ENCODE measurements around the gene ARID1A. TPM values are rescaled to one million over a fixed set of nuclear protein-coding genes. Genes with fewer than 3 reads are reported as not detected.

Gene ARID1A
- total RNA-seq, 1 donor from 2014 or later, result 160 TPM

DNA sequence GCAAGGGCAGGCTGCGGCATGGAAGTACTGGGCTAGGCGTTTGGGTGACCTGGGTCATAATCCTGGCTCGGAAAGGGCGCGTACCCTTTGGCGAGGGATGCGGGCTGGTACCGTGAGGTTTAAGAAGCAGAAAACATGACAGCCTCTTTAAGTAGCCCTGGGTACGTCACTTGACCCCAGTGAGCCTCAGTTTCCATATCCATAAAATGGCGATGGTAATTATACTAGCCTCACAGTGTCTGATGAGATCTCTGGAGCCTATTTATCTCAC is 92.6 kb downstream of the ARID1A start:
- Mint-ChIP-seq H3K27ac (peak overlapping the region; percentile 77), H3K36me3 (peaks cover 3% of the 10 kb centered on the region), H3K9me3 (no peaks in the 10 kb centered on the region), H3K27me3 (ENCODE audit: low read depth) (no peaks in the 10 kb centered on the region), H3K4me3 (peak overlapping the region; percentile 98), H3K4me1 (peaks cover 54% of the 10 kb centered on the region)
- no peak for DNase-seq (ENCODE audit: low spot score in 2 of 2, unreplicated experiment in 2 of 2)
- TF ChIP-seq, protein P1, sequence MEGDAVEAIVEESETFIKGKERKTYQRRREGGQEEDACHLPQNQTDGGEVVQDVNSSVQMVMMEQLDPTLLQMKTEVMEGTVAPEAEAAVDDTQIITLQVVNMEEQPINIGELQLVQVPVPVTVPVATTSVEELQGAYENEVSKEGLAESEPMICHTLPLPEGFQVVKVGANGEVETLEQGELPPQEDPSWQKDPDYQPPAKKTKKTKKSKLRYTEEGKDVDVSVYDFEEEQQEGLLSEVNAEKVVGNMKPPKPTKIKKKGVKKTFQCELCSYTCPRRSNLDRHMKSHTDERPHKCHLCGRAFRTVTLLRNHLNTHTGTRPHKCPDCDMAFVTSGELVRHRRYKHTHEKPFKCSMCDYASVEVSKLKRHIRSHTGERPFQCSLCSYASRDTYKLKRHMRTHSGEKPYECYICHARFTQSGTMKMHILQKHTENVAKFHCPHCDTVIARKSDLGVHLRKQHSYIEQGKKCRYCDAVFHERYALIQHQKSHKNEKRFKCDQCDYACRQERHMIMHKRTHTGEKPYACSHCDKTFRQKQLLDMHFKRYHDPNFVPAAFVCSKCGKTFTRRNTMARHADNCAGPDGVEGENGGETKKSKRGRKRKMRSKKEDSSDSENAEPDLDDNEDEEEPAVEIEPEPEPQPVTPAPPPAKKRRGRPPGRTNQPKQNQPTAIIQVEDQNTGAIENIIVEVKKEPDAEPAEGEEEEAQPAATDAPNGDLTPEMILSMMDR (IDR thresholded peaks at IDR 0.05; ENCODE audit: unreplicated experiment), result no peak

DNA sequence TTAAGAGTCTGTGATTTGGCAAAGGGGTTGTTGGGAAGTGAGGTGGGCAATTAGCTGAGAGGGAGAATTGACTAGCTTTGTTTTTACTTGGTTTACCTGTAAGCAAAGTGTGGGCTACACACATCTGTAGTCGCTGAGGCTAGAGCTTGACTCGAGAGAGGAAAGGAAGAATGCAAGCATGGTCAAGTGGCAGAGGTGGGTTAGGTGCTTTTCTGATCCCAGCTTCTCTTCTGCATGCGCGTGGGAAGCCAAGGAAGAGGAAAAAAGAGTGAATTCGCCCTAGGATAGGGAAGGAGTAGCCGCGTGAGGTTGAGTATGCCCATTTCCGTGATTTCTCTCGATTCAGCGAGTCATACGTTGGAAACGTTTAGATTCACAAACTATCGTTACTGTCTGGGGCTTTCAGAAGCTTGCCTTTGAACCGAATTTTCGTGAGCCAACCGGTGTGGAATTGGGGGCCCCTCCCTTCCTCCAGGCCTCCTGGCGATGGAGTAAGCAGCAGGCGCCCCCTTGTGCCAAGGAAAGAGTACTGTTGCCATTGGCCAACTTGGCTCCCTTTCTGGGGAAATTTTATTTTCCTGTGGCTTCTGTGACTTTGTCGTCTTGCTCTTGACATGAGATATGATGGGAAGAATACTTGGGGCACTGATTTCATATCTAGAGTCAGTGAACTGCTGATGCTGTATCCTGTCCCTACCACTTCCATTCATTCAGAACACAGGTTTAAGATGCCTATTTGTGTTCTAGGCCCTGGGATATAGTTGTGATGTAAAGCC is 93.2 kb downstream of the ARID1A start:
- Mint-ChIP-seq H3K4me3 (peak overlapping the region; percentile 98), H3K27ac (peak overlapping the region; percentile 77)

DNA sequence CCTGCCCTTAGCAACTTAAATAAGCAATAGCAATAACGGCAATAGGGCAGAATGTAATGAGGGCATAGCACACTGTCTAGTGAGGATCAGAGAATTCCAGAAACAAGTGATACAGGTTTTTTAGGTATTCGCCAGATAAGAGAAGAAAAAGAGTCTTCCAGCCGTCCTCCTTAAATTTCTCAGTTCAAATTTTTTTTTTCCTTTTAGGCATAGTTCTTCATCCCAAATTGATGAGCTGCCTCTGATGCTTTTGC is 93.7 kb downstream of the ARID1A start:
- H3K36me3 Mint-ChIP-seq, result peaks cover 7% of the 10 kb centered on the region
- H3K9me3 Mint-ChIP-seq, result no peaks in the 10 kb centered on the region

More for the DNA sequence above, 93.2 kb downstream of the ARID1A start:
- Mint-ChIP-seq H3K36me3 (peaks cover 5% of the 10 kb centered on the region), H3K9me3 (no peaks in the 10 kb centered on the region), H3K27me3 (ENCODE audit: low read depth) (no peaks in the 10 kb centered on the region), H3K4me1 (peaks cover 51% of the 10 kb centered on the region)
- TF ChIP-seq, protein P1 (IDR thresholded peaks at IDR 0.05; ENCODE audit: unreplicated experiment), result peak; percentile 85
- DNase-seq (ENCODE audit: low spot score in 2 of 2, unreplicated experiment in 2 of 2), result peak; percentile 66 to 79

DNA sequence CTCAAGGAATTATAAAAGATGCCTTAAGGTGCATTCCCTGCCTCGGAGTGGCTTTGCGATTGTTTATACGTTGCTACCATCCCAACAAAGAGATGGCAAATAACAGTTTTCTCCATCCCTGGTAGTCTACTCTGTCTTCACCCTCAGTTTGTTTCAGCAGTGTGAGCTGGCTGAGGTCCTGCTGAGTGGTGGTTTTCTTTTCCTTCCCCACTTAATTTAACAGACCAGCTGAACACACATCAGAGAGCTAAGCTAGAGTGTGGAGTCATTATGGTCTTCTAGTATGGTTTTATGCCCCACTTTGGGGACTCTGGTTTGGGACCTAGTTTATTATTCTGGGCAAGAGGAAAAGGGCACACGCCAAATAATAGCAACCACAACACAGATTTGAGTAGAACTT is 94.1 kb downstream of the ARID1A start:
- TF ChIP-seq, protein P1 (IDR thresholded peaks at IDR 0.05; ENCODE audit: unreplicated experiment), result no peak
- Mint-ChIP-seq H3K36me3 (peaks cover 8% of the 10 kb centered on the region), H3K27ac (no peak overlapping the region), H3K4me1 (peaks cover 42% of the 10 kb centered on the region), H3K4me3 (no peak overlapping the region), H3K9me3 (no peaks in the 10 kb centered on the region), H3K27me3 (ENCODE audit: low read depth) (no peaks in the 10 kb centered on the region)
- DNase-seq (ENCODE audit: low spot score in 2 of 2, unreplicated experiment in 2 of 2), result no peak

More for the DNA sequence above, 93.7 kb downstream of the ARID1A start:
- Mint-ChIP-seq H3K27me3 (ENCODE audit: low read depth) (no peaks in the 10 kb centered on the region), H3K4me1 (peaks cover 46% of the 10 kb centered on the region), H3K27ac (peak overlapping the region; percentile 77), H3K4me3 (no peak overlapping the region)
- no peak for DNase-seq (ENCODE audit: low spot score in 2 of 2, unreplicated experiment in 2 of 2)
- TF ChIP-seq, protein P1 (IDR thresholded peaks at IDR 0.05; ENCODE audit: unreplicated experiment), result no peak

DNA sequence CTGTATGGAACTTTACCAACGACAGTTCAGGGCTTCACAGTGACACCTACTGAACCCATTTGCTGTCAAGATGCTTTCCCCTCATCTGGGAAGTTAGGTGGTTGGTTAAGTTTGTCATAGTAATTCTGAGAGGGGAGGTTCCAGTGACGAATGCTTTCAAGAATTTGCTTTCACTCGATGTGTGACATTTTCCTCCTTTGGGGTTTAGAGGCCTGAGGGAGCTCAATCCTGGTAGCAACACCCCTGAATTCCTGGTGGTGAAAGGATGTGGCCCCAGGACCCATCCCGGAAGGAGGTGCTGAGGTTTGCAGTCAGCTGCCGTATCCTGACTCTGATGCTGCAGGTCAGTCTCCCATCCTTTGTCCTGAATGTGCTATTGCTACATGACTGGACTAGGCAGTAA is 94.7 kb downstream of the ARID1A start:
- DNase-seq (ENCODE audit: low spot score in 2 of 2, unreplicated experiment in 2 of 2), result no peak
- Mint-ChIP-seq H3K36me3 (peaks cover 8% of the 10 kb centered on the region), H3K4me1 (peaks cover 36% of the 10 kb centered on the region), H3K9me3 (no peaks in the 10 kb centered on the region), H3K27me3 (ENCODE audit: low read depth) (no peaks in the 10 kb centered on the region), H3K27ac (no peak overlapping the region), H3K4me3 (no peak overlapping the region)
- TF ChIP-seq, protein P1 (IDR thresholded peaks at IDR 0.05; ENCODE audit: unreplicated experiment), result no peak

DNA sequence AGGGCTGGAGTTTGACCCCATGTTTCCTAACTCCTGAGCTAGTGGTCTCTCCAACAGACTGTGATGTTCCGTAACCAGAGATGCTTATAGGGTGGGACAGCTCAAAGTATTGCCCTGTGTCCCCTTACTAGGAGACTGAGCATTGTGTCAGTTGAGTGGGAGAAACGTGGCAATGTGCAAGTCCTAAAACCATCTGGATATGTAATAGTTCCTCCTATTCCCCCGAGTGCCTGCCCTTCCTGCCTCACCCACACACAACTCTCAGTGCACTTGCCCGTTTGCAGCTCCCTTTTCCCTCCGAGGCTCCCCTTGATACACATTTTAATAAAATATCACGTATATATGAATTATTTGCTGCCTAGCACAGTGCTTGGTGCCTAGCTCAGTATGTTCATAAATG is 95.3 kb downstream of the ARID1A start:
- peaks cover 31% of the 10 kb centered on the region for H3K4me1 Mint-ChIP-seq
- no peak overlapping the region for H3K27ac Mint-ChIP-seq
- H3K27me3 Mint-ChIP-seq (ENCODE audit: low read depth), result no peaks in the 10 kb centered on the region
- no peak for DNase-seq (ENCODE audit: low spot score in 2 of 2, unreplicated experiment in 2 of 2)
- H3K36me3 Mint-ChIP-seq, result peaks cover 8% of the 10 kb centered on the region
- no peaks in the 10 kb centered on the region for H3K9me3 Mint-ChIP-seq
- no peak overlapping the region for H3K4me3 Mint-ChIP-seq
- TF ChIP-seq, protein P1 (IDR thresholded peaks at IDR 0.05; ENCODE audit: unreplicated experiment), result no peak

All from mesothelial cell of epicardium (in vitro differentiated cells).